HG02852 (cell line): ENCODE data around the gene FBXO42.

Source experiments
- ATAC-seq: cut with Tn5 transposase; IDR thresholded peaks from one replicate; pipeline ENCODE4 v1.9.1; 2021; ENCODE audit warnings: mild to moderate bottlenecking, moderate library complexity; ENCODE audit not compliant: unreplicated experiment

The FBXO42 gene

DNA sequence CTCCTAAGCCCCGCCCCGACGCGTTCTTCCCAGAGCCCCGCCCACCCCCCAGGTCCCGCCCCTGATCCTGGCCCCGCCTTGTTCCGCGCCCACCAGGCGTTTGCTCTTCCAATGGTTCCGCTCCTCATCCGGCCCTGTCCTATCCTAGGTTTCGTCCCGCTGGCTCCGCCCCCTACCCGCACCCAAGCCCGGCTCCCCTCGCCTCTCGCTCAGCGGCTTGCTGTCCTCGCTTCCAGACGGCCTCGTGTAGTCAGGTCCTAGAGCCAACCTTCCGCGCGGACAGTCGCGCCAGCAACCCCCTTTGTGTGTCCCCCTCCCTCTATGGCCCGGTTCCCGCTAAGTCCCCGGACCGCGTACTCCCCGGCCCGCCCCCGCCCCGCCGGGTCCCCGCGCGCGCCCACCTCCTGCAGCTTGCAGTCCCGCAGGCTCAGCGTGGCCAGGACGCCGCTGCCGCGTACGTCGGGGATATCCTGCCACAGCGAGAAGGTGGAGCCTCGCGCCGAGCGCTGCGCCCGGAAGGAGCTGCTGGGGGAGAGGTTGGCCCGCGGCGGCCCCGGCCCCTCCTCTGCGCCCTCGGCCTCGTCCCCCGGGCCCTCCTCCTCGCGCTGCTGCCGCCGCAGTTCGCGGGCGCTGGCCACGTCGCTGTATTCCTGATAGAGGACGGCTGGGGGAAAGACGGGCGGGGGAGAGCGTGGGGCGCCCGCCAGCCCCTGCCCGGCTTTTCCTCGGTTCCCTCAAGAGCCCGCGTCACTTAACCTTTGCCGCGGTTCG is 145.5 kb downstream of the FBXO42 start:
- ATAC-seq = peak; percentile 76

DNA sequence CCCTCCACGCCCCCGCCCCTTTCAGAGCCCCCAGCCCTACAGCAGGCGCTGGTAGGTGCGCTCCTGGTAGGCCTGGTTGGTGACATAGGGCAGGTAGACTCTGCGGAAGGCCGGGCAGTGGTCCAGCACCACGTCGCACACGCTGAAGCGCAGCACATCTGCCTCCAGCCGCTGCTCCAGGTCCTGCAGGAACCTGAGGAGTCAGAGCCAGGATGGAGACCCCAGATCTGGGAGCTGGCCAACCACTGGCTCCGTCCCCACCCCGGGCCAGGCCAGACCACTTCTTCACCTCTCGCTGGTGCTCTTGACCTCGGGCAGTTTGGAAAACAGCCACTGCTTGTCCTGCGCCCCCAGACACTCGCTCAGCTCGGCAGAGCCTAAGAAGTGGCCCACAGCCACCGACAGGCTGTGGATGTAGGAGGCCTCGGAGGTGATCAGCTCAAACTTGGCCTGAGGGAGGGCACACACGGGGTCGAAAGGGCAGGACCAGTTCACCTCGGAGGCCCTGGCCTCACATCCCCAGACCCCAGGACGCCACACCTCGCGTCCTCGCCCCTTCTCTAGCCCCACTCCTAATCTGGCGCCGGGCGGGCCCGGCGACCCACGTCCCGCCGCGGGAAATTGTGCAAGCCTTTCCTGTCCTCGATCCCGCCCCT is 146.3 kb downstream of the FBXO42 start:
- peak; percentile 8 for ATAC-seq

DNA sequence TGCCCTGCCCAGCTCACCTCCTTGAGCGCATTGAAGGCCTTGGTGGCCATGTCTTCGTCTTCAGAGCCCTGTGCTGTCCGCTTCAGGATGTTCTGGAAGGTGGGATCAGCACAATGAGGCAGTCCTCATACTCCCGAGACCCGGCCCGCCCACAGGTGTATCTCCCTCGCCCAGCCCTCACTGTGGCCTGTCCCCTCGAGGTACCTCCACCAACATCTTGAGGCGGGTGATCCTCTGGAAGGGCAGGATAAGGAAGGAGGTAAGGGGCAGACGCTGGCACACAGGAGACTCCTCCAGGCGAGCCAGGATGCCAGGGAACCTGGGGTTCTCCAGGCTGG is 147.0 kb downstream of the FBXO42 start:
- ATAC-seq = no peak

DNA sequence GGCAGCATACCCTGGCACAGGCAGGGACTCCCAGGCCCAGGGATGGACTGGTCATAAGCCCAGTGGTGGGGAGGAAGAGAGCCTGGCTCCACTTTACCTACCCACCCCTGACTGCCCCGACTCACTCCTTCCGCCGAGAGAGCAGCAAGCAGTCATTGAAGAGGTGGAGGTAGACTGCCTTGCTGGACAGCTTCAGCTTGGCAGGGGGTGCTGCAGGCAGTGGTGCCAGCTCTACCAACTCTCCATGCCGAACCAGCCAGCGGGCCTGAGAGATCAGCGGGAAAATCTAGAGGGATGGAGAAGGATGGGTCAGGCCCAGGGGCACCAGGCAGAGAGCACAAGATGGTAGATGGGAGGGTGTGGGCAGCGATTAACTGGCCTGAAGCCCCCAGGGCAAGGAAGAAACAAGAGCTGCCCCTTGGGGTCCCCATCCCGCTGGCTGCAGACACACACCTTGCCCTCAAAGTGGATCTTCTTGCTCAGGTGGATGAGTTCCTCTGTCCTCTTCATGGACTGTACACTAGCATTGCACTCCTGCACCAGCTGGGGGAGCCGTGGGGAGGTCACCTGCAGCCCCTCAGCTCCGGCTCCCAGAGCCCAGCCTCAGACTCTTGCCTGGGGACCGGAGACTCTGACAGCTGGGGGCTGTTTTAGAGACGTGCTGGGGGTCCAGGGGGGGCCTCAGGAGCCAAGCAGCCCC is 147.5 kb downstream of the FBXO42 start:
- ATAC-seq = no peak

DNA sequence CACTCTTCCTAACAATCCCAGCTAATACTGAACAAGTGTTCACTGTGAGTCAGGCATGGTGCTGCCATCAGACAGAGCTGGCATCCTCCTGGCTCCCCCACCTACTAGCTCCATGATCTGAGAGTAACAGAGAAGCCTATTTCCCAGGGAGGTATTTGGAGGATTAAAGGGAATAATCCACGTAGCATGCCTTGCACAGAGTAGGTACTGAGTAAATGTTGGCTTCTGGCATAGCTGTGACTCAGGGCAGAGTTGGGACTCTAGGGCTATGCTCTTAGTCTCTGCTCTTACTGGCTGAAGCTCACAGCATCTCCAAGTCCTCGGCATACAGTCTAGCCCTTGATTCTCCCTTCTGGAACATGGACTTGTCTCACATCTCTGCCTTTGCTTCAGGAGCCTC is 148.1 kb downstream of the FBXO42 start:
- no peak for ATAC-seq

DNA sequence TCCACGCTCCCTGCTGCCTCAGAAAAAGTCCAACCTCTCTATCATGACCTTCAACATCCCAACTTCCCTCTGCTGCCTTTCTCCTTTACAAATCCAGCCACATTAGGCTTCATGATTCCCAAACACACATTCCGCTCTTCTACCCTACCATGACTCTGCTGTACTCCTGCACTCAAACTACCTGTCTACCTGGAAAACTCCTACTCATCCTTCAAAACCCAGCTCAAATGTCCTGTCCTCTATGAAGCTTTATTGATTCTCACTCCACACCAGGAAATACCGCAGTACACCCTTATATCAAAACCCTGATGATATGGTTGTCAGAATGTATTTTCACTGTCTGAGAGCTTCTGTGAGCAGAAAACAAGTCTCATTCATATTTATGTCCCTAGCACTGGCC is 148.7 kb downstream of the FBXO42 start:
- ATAC-seq = no peak

DNA sequence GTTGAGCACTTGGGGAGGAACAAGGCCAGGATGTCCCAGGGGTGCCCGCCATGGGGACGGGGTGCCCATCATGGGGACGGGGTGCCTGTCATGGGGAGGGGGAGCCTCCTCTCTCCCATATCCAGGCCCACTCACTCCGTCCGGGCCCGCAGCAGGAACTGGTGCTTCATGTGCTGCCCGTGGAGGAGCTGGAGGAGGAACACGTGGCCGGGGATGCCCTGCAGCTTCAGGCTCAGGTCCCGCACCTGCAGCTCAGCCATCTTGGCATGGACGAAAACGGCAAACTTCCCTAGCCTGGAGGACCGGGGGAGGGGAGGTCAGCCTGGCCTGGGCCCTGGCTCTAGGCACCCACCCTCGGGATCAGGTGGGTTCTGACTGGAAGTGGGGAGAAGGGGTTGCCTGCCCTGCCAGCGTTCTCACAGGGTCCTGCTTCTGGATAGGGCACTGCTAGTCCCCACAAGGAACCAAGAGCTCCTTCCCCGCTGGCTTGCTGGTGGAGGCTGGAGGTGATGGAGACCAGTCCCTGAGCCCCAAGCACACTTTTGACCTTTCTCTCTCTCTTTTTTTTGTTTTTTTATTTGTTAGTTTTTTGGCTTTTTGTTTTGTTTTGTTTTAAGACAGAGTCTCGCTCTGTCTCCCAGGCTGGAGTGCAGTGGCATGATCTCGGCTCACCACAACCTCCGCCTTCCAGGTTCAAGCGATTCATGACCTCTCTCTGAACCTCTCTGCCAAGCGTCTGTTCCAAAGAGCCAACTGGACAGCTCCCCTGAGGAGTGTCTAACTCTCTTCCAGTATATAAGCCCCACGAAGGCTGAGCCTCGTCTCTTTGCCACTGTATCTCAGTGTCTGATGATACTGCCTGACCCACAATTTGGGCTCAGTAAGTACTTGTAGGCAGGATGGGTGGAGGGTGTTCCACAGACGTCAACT is 149.7 kb downstream of the FBXO42 start:
- no peak for ATAC-seq

DNA sequence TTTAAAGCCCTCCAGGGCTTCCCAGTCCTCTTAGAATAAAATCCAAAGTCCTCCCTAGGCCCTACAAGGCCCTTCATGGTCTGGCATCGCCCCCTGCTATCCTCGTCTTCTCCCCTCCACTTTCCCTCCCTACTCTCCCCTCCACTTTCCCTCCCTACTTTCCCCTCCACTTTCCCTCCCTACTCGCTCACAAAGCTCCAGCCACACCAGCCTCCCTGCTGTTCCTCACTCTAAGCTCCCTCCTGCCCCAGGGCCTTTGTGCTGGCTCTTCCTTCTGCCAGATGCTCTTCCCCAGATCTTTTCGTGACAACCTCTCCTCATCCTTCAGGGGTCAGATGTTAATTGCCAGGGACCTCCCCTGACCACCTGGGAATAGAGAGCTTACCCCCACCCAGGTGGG is 152.6 kb downstream of the FBXO42 start:
- no peak for ATAC-seq

DNA sequence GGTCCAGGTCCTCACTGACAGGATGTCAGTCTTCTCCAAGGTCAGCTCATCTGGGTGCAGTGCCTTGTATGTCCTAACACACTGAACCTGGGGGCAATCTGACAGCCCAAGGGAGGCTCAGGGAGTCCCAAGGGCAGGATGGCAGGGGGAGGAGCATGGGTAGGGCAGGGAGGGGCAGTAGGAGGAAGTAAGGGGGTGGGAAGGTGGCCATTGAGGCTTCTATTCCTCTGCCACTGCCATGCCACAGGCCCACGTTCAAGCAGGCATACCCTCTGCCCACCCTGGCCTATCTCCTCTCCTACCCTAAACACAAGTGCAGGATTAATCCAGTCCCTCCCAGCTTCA is 153.2 kb downstream of the FBXO42 start:
- ATAC-seq = no peak

DNA sequence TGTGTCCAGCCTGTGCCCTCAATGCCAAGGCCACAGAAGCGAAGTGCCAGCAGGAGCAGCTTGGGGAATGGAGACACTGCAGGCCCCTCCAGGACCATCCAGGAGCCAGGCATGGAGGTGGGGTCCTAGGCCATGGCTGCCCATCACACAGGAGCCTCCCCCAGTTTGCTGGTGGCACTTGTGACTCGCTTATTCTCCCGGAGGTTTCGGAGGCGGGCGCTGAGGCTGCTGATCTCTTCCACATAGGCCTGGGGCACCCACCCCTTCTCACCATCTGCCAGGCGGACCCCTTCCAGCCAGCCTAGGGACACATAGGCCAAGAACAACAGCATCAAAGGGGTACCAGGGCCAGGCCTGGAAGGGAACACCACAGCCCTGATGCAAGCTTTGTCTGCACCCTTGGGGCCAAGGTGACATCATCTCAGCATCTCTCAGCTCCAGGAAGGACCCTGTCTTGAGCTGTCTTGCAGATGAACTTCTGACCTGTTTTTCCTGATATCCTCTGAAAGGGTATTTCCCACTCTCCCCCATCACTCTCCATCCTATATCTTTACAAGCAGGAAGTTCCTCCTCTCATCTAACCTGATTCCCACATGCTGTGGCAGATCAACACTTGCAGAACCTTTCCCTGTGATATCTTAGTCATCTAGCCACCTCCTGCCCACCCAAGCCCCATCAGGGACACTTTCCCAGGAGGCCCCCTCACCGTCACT is 153.7 kb downstream of the FBXO42 start:
- ATAC-seq = no peak

DNA sequence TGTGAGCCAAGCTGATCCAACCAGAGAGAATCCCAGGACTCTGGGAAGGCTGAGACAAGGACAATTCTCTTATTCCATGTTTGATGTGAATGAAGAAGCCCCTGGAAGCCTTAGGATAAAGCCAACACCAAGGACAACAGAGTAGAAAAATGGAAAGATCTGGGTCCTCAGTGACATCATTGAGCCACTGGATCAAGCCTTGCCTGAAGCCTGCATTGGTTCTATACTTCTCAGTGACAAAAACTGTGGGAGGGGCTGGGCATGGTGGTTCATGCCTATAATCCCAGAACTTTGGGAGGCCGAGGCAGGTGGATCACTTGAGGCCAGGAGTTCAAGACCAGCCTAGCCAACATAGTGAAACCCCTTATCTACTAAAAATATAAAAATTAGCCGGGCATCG is 155.4 kb downstream of the FBXO42 start:
- no peak for ATAC-seq
